Esophagus squamous epithelium (tissue), 5 donors: Measurements from ENCODE around the gene CAMTA1. TPM values are rescaled to one million over a fixed set of nuclear protein-coding genes. Genes with fewer than 3 reads are reported as not detected.
A peak's percentile ranks its signal among the peaks of the same experiment; 100 is the strongest.

ENCODE experiments used
- DNase-seq: peaks from one replicate; lab custom pipeline; 2025; lab: John Stamatoyannopoulos, UW
- H3K27ac ChIP-seq, 4 donors: fragments of 200-600 bp; sonication (generic); one replicate each; pipeline ENCODE4 v1.5.1; 2016 to 2019; ENCODE audit warnings: mild to moderate bottlenecking in 1 of 4
- H3K27me3 ChIP-seq, 4 donors: fragments of 200-600 bp; sonication (generic); 1 replicate in 3 of 4; 2 replicates in 1 of 4; pipeline versions ENCODE4 v1.5.1 to v1.6.0; 2017 to 2021; ENCODE audit warnings: antibody characterized with exemption in 1 of 4
- H3K36me3 ChIP-seq, 3 donors: fragments of 200-600 bp; sonication (generic); one replicate each; pipeline ENCODE4 v1.5.1; 2016 to 2019
- H3K4me1 ChIP-seq, 3 donors: fragments of 200-600 bp; sonication (generic); one replicate each; pipeline ENCODE4 v1.5.1; 2017 to 2019
- H3K4me3 ChIP-seq, 4 donors: fragments of 200-600 bp; sonication (generic); 1 replicate in 3 of 4; 2 replicates in 1 of 4; pipeline ENCODE4 v1.5.1; 2016 to 2019; ENCODE audit warnings: mild to moderate bottlenecking in 2 of 4, moderate library complexity in 1 of 4
- H3K9me3 ChIP-seq, 3 donors: fragments of 200-600 bp; sonication (generic); one replicate each; pipeline ENCODE4 v1.5.1; 2016 to 2019
- POLR2A ChIP-seq, 4 donors: fragments of 450-650 bp; IDR thresholded peaks; one replicate each; pipeline ENCODE4 v1.6.1; 2017; ENCODE audit warnings: antibody characterized with exemption in 4 of 4, mild to moderate bottlenecking in 4 of 4, moderate library complexity in 3 of 4
- WGBS, 2 donors: methylation state at CpG; one replicate each; pipeline ENCODE4 v1.1.5; 2018; 5-methylcytosine and 5-hydroxymethylcytosine counted together
- intact Hi-C: fragments of 100-400 bp; cut with DNase I; formaldehyde crosslinking; loops from one replicate; pipeline ENCODE4 v1.15.0; 2022
- total RNA-seq, 4 donors: library from RNA; depleted of rRNA; stranded (reverse); fragments of >200 nt; gene quantifications; one replicate each; pipeline ENCODE4 v1.1.0, GENCODE V29; 2016
- TF ChIP-seq, protein P1 (sequence below), 6 experiments: fragments of 450-650 bp in 4 of 6; fragments of 200-600 bp in 2 of 6; sonication (generic) in 2 of 6; IDR thresholded peaks; one replicate each; pipeline ENCODE4 v1.5.1; 2016 to 2019; ENCODE audit warnings: antibody characterized with exemption in 6 of 6, mild to moderate bottlenecking in 4 of 6, moderate library complexity in 4 of 6
- donor health status: DM: yes; HTN: yes; CAD: no.

The CAMTA1 gene
- total RNA-seq, 4 donors from 2014 or later: 31.3 to 77.4 (median 45.9) TPM

DNA sequence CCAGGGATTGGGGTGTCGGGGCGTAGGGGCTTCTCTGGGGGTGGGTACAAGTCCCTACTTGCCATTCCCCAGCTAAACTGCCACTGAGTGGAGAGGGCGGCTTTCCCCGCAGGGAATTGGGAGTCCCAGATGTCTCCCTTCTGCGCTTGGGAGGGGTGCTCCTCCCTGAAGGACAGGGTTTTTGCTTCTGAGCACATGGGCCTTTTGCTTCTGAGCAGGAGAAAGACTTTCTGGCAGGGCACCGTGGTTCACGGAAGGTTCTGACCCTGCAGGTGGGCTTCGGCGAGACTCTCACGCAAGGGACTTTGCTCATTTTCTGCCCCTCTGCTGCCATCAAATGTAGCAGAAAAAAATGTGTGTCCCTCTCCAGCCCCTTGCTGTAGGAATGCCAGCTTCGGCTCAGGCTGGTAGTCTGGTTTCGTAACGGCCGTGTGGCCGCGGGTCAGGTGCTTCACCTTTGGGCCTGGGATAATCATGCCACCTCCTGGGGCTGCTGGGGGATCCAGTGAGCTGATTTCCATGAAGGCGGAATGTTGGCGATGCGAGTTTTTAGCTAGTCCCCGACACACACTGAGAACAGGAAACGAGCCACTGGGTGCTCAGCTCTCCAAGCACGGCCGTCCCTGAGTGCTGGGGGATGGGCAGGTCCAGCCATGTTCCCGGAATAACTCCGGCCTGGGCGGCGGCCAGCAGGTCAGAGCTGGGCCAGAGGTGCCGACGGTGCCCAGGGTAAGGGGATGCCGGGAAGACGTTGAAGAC, 364.0 kb downstream of the CAMTA1 start:
- peaks cover 0 to 10% (median 0%) of the 10 kb centered on the region in 3 donors for H3K4me1 ChIP-seq
- H3K27me3 ChIP-seq: peaks cover 0 to 36% (median 0%) of the 10 kb centered on the region in 4 donors
- DNase-seq: no peak
- TF ChIP-seq, protein P1, sequence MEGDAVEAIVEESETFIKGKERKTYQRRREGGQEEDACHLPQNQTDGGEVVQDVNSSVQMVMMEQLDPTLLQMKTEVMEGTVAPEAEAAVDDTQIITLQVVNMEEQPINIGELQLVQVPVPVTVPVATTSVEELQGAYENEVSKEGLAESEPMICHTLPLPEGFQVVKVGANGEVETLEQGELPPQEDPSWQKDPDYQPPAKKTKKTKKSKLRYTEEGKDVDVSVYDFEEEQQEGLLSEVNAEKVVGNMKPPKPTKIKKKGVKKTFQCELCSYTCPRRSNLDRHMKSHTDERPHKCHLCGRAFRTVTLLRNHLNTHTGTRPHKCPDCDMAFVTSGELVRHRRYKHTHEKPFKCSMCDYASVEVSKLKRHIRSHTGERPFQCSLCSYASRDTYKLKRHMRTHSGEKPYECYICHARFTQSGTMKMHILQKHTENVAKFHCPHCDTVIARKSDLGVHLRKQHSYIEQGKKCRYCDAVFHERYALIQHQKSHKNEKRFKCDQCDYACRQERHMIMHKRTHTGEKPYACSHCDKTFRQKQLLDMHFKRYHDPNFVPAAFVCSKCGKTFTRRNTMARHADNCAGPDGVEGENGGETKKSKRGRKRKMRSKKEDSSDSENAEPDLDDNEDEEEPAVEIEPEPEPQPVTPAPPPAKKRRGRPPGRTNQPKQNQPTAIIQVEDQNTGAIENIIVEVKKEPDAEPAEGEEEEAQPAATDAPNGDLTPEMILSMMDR (IDR thresholded peaks at IDR 0.05): no peak
- WGBS, 2 donors: 8 to 20% methylated on average over 7 to 10 of the region's 31 CpGs
- H3K36me3 ChIP-seq: no peaks in the 10 kb centered on the region
- peak overlapping the region in 1 of 4 donors; percentile 40 for H3K4me3 ChIP-seq
- H3K9me3 ChIP-seq: no peaks in the 10 kb centered on the region
- intact Hi-C loops: no loop called here
- H3K27ac ChIP-seq: no peak overlapping the region

DNA sequence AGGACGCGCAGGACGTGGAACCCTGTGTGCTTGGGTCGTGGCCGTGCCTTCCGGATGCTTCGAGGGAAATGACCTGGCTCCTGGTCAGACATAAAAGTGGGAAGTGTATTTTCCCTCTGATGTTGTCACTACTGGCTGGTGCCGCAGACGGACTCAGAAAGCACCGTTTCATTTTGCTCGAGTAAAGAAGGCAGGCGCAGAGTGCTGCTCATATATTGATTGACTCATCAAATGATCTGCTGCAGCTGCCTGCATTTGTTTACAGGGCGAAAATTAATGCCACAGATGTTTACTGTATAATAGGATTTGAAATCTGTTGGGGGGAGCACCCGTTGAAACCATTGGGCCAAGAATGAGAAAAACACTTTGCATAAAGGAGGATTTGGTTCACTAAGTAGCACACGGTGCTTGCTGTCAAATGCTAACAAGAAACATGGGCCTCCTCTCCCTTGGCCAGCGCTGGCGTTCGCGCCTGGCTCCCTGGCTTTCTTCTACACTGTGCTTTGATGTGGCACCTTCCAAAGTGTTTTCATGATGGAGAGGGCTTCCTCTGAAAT, 365.5 kb downstream of the CAMTA1 start:
- intact Hi-C loops: no loop called here
- 78 to 79% methylated on average over 18 to 19 of the region's 19 CpGs for WGBS, 2 donors

DNA sequence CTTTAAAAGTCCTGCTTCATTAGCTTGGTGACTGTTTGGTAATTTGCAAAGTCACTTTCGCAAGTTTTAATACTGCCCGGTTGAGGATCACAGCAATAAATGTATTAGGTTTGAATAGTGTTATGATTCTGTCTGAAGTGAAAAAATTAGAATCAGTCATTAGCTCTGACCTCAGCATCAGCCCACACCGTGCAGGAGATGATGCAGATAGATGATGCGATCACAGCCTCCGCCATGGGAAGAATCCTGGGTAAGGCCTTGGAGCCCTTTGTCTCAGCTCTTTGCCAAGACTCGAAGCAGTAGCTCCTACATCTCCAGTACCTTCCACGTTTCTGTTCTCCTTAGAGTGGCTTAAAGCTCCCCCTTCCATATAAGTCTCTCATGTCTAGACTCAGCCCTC, 366.7 kb downstream of the CAMTA1 start:
- Histone ChIP-seq H3K4me1 (peaks cover 0 to 10% (median 0%) of the 10 kb centered on the region in 3 donors), H3K27ac (no peak overlapping the region), H3K9me3 (no peaks in the 10 kb centered on the region), H3K27me3 (peaks cover 0 to 39% (median 0%) of the 10 kb centered on the region in 4 donors), H3K4me3 (no peak overlapping the region), H3K36me3 (no peaks in the 10 kb centered on the region)
- intact Hi-C loops: no loop called here
- TF ChIP-seq POLR2A (IDR thresholded peaks at IDR 0.05): no peak
- TF ChIP-seq, protein P1 (IDR thresholded peaks at IDR 0.05): no peak
- WGBS, 2 donors: 68 to 83% methylated on average over 7 of the region's 7 CpGs
- no peak for DNase-seq

More for the DNA sequence above, 365.5 kb downstream of the CAMTA1 start:
- peaks cover 0 to 37% (median 0%) of the 10 kb centered on the region in 4 donors for H3K27me3 ChIP-seq
- H3K4me1 ChIP-seq: peaks cover 0 to 10% (median 0%) of the 10 kb centered on the region in 3 donors
- H3K36me3 ChIP-seq: no peaks in the 10 kb centered on the region
- DNase-seq: no peak
- TF ChIP-seq, protein P1 (IDR thresholded peaks at IDR 0.05): no peak
- no peak for TF ChIP-seq POLR2A (IDR thresholded peaks at IDR 0.05)
- no peaks in the 10 kb centered on the region for H3K9me3 ChIP-seq
- H3K4me3 ChIP-seq: no peak overlapping the region
- no peak overlapping the region for H3K27ac ChIP-seq

DNA sequence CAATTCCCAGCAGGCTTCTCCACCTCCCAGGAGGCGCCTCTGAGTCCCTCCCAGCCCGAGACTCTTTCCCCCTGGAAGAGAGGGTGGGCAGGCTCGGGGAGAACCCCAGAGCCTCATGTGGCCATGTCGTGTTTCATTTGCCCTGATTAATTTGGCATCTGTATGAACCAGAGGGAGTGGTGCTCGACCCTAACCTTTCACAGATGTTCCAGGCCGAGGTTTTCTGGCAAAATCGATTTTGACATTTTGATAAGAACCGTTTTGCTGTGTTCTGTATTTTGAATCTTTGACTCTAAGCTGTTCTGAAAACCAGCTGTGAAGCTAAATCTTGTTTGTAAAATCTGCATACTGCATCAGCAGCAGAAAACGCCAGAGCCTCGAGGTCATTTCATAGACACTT, 367.4 kb downstream of the CAMTA1 start:
- Histone ChIP-seq H3K4me3 (no peak overlapping the region), H3K4me1 (peaks cover 0 to 10% (median 0%) of the 10 kb centered on the region in 3 donors), H3K36me3 (no peaks in the 10 kb centered on the region), H3K27me3 (peaks cover 0 to 39% (median 0%) of the 10 kb centered on the region in 4 donors), H3K9me3 (no peaks in the 10 kb centered on the region), H3K27ac (no peak overlapping the region)
- TF ChIP-seq, protein P1 (IDR thresholded peaks at IDR 0.05): no peak
- WGBS, 2 donors: 45 to 58% methylated on average over 5 to 8 of the region's 10 CpGs
- intact Hi-C loops: no loop called here
- DNase-seq: no peak

DNA sequence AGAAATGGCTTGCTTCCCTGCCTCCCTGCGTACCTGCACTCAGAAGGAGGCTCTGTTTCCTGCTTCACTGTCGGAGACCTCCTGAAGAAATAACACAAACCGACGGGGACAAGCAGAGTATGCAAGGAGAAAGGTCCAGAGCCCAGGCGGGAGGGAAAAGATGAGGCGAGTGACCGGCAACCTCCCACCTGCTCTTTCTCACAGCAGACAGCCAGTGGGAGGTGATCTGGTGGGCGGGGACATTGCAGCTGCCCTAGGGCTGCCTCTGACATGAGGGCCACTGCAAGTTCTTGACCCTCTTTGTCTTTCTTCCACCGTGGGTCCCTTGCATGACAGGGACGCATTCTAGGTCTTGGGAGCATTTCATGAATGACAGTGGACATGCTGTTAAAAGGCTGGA, 368.2 kb downstream of the CAMTA1 start:
- Histone ChIP-seq H3K27me3 (peaks cover 0 to 38% (median 0%) of the 10 kb centered on the region in 4 donors), H3K4me3 (no peak overlapping the region), H3K9me3 (no peaks in the 10 kb centered on the region), H3K36me3 (no peaks in the 10 kb centered on the region), H3K27ac (no peak overlapping the region), H3K4me1 (peaks cover 0 to 10% (median 0%) of the 10 kb centered on the region in 3 donors)
- DNase-seq: no peak
- WGBS, 2 donors: 71 to 79% methylated on average over 8 to 10 of the region's 10 CpGs
- intact Hi-C loops: no loop called here
- TF ChIP-seq, protein P1 (IDR thresholded peaks at IDR 0.05): no peak
- no peak for TF ChIP-seq POLR2A (IDR thresholded peaks at IDR 0.05)
